DND-41 (cell line): Measurements from ENCODE around the gene UPK3BL1.
"Not testable (repeated sequence)": the region's sequence is repeated elsewhere in the genome, so short reads cannot be mapped to it uniquely, and the experiment has no call there.

ENCODE experiments used
- ATAC-seq: fragments of 200-7000 bp; cut with Tn5 transposase; 3 replicates; pipeline ENCODE4 v1.9.1; 2021; ENCODE audit warnings: low read depth; ENCODE audit not compliant: insufficient read depth
- DNase-seq: peaks from one replicate; pipeline ENCODE4 v3.0.0-alpha.2; 2020
- H2AFZ ChIP-seq: 2 replicates; pipeline ENCODE4 v1.6.0; 2012; ENCODE audit warnings: low read depth, low read length
- H3K27ac ChIP-seq: 2 replicates; pipeline ENCODE4 v1.5.1; 2012; ENCODE audit warnings: low read length, inconsistent platforms
- H3K27me3 ChIP-seq: fragments of 200-600 bp; sonication (generic); 2 replicates; pipeline ENCODE4 v1.6.0; 2012; ENCODE audit warnings: low read length, mild to moderate bottlenecking, inconsistent platforms; ENCODE audit not compliant: insufficient read depth, poor library complexity
- H3K36me3 ChIP-seq: 2 replicates; pipeline ENCODE4 v1.5.1; 2012; ENCODE audit warnings: low read length, inconsistent platforms; ENCODE audit not compliant: insufficient read depth
- H3K4me1 ChIP-seq: 2 replicates; pipeline ENCODE4 v1.5.1; 2012; ENCODE audit warnings: mild to moderate bottlenecking, low read length; ENCODE audit not compliant: insufficient read depth
- H3K4me2 ChIP-seq: 2 replicates; pipeline ENCODE4 v1.6.0; 2012; ENCODE audit warnings: mild to moderate bottlenecking, moderate library complexity, low read length, inconsistent platforms; ENCODE audit not compliant: insufficient read depth
- H3K4me3 ChIP-seq, 2 experiments: fragments of 200-600 bp in 1 of 2; shearing (Covaris generic) in 1 of 2; 2 replicates each; pipeline ENCODE4 v1.5.1; 2012 to 2016; ENCODE audit warnings: inconsistent platforms in 2 of 2, low read length in 2 of 2, mild to moderate bottlenecking in 2 of 2, low read depth in 1 of 2, moderate library complexity in 1 of 2
- H3K79me2 ChIP-seq: 2 replicates; pipeline ENCODE4 v1.6.0; 2012; ENCODE audit warnings: low read length, inconsistent platforms; ENCODE audit not compliant: insufficient read depth
- H3K9ac ChIP-seq: 2 replicates; pipeline ENCODE4 v1.6.0; 2012; ENCODE audit warnings: low read depth, mild to moderate bottlenecking, inconsistent platforms, low read length, moderate library complexity
- H3K9me3 ChIP-seq: 2 replicates; pipeline ENCODE4 v1.5.1; 2012; ENCODE audit warnings: low read length, moderate library complexity, mild to moderate bottlenecking, inconsistent platforms; ENCODE audit not compliant: insufficient read depth, severe bottlenecking
- H4K20me1 ChIP-seq: 2 replicates; pipeline ENCODE4 v1.6.0; 2012; ENCODE audit warnings: low read length; ENCODE audit not compliant: insufficient read depth

The UPK3BL1 gene

GRCh38 chr7:102671956-102672307 is 29.3 kb upstream of the UPK3BL1 start:
- not testable (repeated sequence) for H3K9ac ChIP-seq, DNase-seq, H3K79me2 ChIP-seq, H3K9me3 ChIP-seq, H3K4me1 ChIP-seq, H2AFZ ChIP-seq, H3K4me3 ChIP-seq, H3K27me3 ChIP-seq, H3K27ac ChIP-seq, H3K4me2 ChIP-seq, H3K36me3 ChIP-seq, H4K20me1 ChIP-seq
- peak; percentile 57 for ATAC-seq

GRCh38 chr7:102671166-102671955 is 28.8 kb upstream of the UPK3BL1 start, which contains the start of gene POLR2J2:
TSS of gene POLR2J2 (minus strand) at chr7:102671663. CDS start at chr7:102671601, 62 bp downstream.
- not testable (repeated sequence) for H3K79me2 ChIP-seq, H3K4me2 ChIP-seq, H4K20me1 ChIP-seq, H2AFZ ChIP-seq, DNase-seq, H3K4me1 ChIP-seq, H3K36me3 ChIP-seq, H3K9ac ChIP-seq, H3K9me3 ChIP-seq, H3K27me3 ChIP-seq, H3K4me3 ChIP-seq, H3K27ac ChIP-seq
- peak; percentile 84 for ATAC-seq

DNA sequence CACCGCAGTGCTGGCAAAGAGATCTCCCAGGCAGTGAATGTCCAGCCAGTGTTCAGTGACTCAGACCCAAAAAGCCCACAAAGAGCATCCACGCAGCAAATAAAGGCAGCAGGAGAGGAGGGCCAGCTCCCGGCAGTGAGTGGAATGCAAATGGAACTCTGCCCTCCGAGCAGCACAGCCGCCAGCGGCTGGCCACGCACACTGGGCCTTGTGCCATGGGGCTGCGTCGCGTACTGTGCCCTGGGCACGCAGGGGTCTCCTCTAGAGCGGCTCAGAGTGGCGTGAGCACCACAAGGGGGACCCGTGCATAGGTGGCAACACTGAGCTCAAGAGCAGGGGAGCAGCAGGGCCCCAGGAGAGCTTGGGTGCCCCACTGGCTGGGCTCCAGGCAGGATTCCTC is 24.9 kb upstream of the UPK3BL1 start:
- not testable (repeated sequence) for DNase-seq, H4K20me1 ChIP-seq, H3K79me2 ChIP-seq, H3K4me2 ChIP-seq, H3K36me3 ChIP-seq, H3K27ac ChIP-seq, H3K4me3 ChIP-seq, H3K4me1 ChIP-seq, H3K9ac ChIP-seq, ATAC-seq, H2AFZ ChIP-seq, H3K27me3 ChIP-seq, H3K9me3 ChIP-seq

DNA sequence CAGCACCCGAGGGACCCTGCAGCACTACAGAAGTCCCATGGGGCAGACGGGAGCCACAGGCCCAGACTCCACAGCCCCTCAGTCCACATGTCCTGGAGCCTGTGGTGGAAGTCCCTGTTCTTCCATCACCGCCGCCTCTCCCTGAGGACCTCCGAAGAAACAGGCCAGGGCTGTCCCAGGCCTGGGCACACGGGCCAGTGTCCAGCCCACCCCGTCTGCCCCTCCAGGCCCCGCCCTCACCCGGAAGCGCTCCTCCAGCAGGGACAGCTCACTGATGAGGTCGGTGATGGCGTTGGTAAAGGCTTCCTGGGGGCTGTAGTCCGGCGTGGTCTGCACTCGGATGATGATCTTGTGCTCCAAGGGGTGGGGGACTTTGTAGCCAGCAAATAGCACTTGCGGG is 24.3 kb upstream of the UPK3BL1 start:
- not testable (repeated sequence) for H3K9me3 ChIP-seq, H4K20me1 ChIP-seq, H3K4me1 ChIP-seq, H2AFZ ChIP-seq, H3K27ac ChIP-seq, DNase-seq, H3K79me2 ChIP-seq, H3K36me3 ChIP-seq, H3K9ac ChIP-seq, H3K27me3 ChIP-seq, H3K4me2 ChIP-seq, H3K4me3 ChIP-seq, ATAC-seq

GRCh38 chr7:102664765-102665164 is 22.2 kb upstream of the UPK3BL1 start:
- H3K79me2 ChIP-seq, DNase-seq, H3K9me3 ChIP-seq, H4K20me1 ChIP-seq, H3K36me3 ChIP-seq, ATAC-seq, H3K27me3 ChIP-seq, H2AFZ ChIP-seq, H3K27ac ChIP-seq, H3K4me1 ChIP-seq, H3K9ac ChIP-seq, H3K4me3 ChIP-seq, H3K4me2 ChIP-seq: not testable (repeated sequence)

DNA sequence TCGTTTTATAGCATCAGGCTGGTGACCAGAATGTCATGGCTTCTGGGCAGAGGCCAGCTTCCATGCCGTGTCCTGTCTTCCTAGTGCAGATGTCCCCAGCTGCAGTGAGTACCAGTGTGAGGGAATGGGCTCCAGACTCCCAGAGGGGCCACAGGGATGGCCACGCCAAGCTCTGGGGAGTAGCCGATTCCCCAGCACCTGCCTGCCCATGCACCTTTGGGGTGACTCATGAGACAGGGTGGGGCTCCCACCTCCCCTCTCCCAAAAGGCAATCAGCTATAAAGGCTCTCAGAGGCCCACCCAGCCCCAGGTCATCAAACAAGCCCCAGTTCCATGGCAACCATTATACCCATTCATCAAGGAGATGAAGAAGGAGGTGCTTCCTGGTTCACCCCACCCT is 7.3 kb upstream of the UPK3BL1 start, which contains the start of gene SPDYE2B:
SPDYE2B (plus strand) TSS at position 396 of the 400 bp plus-strand sequence. CDS start 2,030 bp downstream, outside the sequence.
- not testable (repeated sequence) for H3K9me3 ChIP-seq, H3K4me2 ChIP-seq, H3K9ac ChIP-seq, H4K20me1 ChIP-seq, H3K79me2 ChIP-seq, H3K27me3 ChIP-seq, H3K36me3 ChIP-seq, H2AFZ ChIP-seq, H3K4me1 ChIP-seq, H3K4me3 ChIP-seq, DNase-seq, H3K27ac ChIP-seq
- 0 out of 3 replicates have a peak, but pooled peaks have one; percentile 5 for ATAC-seq

DNA sequence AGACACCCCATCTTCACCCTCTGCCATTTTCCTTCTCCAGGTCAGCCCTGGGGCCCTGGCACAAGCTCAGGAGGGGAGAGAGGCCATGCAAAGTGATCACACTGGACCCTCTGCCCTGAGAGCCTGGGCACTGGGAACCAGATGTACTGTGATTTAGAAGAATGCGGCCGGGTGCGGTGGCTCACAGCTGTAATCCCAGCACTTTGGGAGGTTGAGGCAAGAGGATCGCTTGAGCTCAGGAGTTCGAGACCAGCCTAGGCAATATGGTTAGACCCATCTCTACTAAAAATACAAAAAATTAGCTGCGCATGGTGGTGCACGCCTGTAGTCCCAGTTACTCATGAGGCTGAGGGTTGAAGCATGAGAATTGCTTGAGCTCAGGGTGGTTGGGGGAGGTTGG is 5.2 kb upstream of the UPK3BL1 start:
- H4K20me1 ChIP-seq, H3K9ac ChIP-seq, H3K4me3 ChIP-seq, H3K79me2 ChIP-seq, H2AFZ ChIP-seq, H3K36me3 ChIP-seq, H3K27ac ChIP-seq, H3K4me1 ChIP-seq, H3K9me3 ChIP-seq, H3K27me3 ChIP-seq, H3K4me2 ChIP-seq: not testable (repeated sequence)
- peak; percentile 6 for DNase-seq
- 0 out of 3 replicates have a peak, but pooled peaks have one; percentile 23 for ATAC-seq

DNA sequence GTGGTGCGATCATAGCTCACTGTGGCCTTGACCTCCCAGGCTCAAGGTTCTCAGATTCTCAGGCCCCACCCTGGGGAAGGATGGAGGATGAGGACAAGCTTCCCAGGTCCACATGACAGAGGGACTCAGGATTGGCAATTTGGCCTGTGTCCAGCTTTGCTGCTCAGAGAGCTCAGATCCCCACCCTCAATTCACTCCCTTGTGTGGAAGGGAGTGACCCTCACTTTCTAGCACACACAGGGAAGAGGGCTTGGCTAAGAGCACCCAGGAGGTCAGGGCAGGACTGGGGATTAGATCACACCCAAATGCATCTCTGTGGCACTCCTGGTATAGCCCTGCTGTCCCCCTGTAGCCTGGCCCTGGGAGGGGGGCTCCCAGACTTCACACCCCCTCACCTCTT is 813 bp upstream of the UPK3BL1 start:
- ATAC-seq, H3K4me1 ChIP-seq, H4K20me1 ChIP-seq, H3K9ac ChIP-seq, H3K79me2 ChIP-seq, H2AFZ ChIP-seq, H3K27ac ChIP-seq, H3K4me3 ChIP-seq, DNase-seq, H3K4me2 ChIP-seq, H3K27me3 ChIP-seq, H3K36me3 ChIP-seq, H3K9me3 ChIP-seq: not testable (repeated sequence)
